GM12873 (cell line): ENCODE results near the gene NCK2.

ENCODE experiments used
- CTCF ChIP-seq: IDR thresholded peaks from 2 replicates; pipeline ENCODE4 v1.5.1; 2012; ENCODE audit warnings: low read depth, mild to moderate bottlenecking, moderate library complexity, low read length, control low read depth; ENCODE audit not compliant: insufficient read depth; ENCODE audit errors: missing control alignments

NCK2 gene

GRCh38 chr2:105912081-105912480 is 167.4 kb downstream of the NCK2 start:
- no peak for TF ChIP-seq CTCF

GRCh38 chr2:105915005-105915558 is 170.4 kb downstream of the NCK2 start:
- no peak for TF ChIP-seq CTCF

GRCh38 chr2:105917226-105917625 is 172.5 kb downstream of the NCK2 start:
- no peak for TF ChIP-seq CTCF

DNA sequence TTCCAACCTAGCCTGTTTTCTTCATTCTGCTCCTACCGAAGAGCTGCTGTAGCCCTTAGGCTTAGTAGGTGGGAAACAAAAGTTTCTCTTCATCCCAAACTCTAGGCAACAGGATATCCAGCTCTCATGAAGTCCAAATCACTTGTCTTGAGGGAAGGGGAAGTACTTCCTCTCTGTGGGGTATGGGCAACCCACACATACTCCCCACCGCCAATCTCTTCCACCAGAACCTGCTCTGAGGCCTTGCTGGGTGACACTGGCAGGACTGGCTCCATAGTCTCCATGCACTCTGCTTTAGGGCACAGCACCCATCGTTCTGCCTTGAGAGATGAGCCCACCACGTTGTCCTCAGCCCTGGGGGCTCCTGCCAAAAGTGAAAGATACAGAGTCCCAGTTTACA is 173.0 kb downstream of the NCK2 start:
- TF ChIP-seq CTCF, result no peak

DNA sequence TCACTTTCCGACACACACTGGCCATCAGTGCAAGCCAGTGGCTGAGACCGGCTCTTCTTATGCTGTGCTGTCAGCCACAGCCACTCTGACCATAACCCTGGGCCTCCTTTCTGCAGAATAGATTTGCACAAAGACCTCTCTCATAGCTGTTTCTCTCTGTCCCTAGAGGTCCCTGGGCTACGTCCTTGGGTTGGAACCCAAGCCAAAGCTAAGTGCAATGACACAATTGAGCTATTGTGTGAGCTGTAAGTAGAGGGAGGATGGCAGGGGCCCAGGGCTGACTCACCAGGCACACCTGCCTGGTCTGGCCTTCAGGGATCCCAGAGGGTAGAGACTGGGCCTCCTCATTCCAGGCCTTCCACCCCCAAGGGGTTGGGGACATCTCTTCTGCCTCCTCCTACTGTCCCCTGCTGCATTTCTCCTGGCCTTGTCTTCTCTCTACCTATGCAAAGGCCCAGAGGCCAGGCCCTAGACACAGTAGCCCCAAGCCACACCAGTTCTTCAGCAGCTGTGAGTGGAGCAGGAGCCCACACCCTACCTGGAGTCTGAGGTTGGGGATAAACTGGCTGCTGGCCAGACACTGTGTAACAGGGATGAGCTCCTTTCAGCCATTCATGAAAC is 174.6 kb downstream of the NCK2 start:
- no peak for TF ChIP-seq CTCF

- TF ChIP-seq CTCF, result peak; percentile 70
Observed at GRCh38 chr2:105919826-105920225, 175.1 kb downstream of the NCK2 start.

- TF ChIP-seq CTCF, result no peak
Observed at GRCh38 chr2:105924271-105924670, 179.6 kb downstream of the NCK2 start.
